Adrenal gland (tissue), 12 donors: ENCODE results near the gene PIK3CG. TPM values are rescaled to one million over a fixed set of nuclear protein-coding genes. Genes with fewer than 3 reads are reported as not detected.

Experiments
- DNase-seq, 7 donors: peaks; one replicate each; pipeline ENCODE4 v3.0.0-alpha.2; 2019 to 2020
- H3K27ac ChIP-seq, 5 donors: fragments of 200-600 bp; sonication (generic) in 4 of 5; 1 replicate in 3 of 5; 2 replicates in 2 of 5; pipeline versions ENCODE4 v1.5.1 to v1.8.0; 2016 to 2020; ENCODE audit warnings: mild to moderate bottlenecking in 1 of 5
- H3K27me3 ChIP-seq: fragments of 200-600 bp; 2 replicates; pipeline ENCODE4 v1.8.0; 2021
- H3K36me3 ChIP-seq, 2 donors: fragments of 200-600 bp; replicated peaks in 1 of 2; 1 replicate in 1 of 2; 2 replicates in 1 of 2; pipeline versions ENCODE4 v1.5.1 to v1.8.0; 2018 to 2022
- H3K4me1 ChIP-seq, 2 donors: fragments of 200-600 bp; replicated peaks in 1 of 2; 1 replicate in 1 of 2; 2 replicates in 1 of 2; pipeline versions ENCODE4 v1.5.1 to v1.8.0; 2018 to 2021
- H3K4me3 ChIP-seq, 4 donors: fragments of 200-600 bp; sonication (generic) in 3 of 4; one replicate each; pipeline ENCODE4 v1.5.1; 2016 to 2018
- H3K9me3 ChIP-seq, 3 donors: fragments of 200-600 bp; sonication (generic) in 1 of 3; replicated peaks in 1 of 3; 1 replicate in 2 of 3; 2 replicates in 1 of 3; pipeline versions ENCODE4 v1.5.1 to v1.8.0; 2016 to 2021
- CTCF ChIP-seq, 6 experiments: fragments of 450-650 bp in 4 of 6; fragments of 200-600 bp in 2 of 6; sonication (generic) in 1 of 6; IDR thresholded peaks; 1 replicate in 5 of 6; 2 replicates in 1 of 6; pipeline versions ENCODE4 v1.5.1 to v1.8.0; 2016 to 2021; ENCODE audit warnings: antibody characterized with exemption in 6 of 6, mild to moderate bottlenecking in 2 of 6, moderate library complexity in 1 of 6
- POLR2A ChIP-seq, 2 donors: fragments of 450-650 bp; IDR thresholded peaks; one replicate each; pipeline ENCODE4 v1.6.1; 2017; ENCODE audit warnings: antibody characterized with exemption in 2 of 2, mild to moderate bottlenecking in 2 of 2, moderate library complexity in 1 of 2
- WGBS, 4 donors: extraction: QIAGEN DNeasy Blood & Tissue Kit in 2 of 4; methylation state at CpG; one replicate each; pipeline versions ENCODE4 v1.1.5 to v1.1.7; 2013 to 2017; 5-methylcytosine and 5-hydroxymethylcytosine counted together
- intact Hi-C, 2 donors: fragments of 100-400 bp; cut with DNase I; formaldehyde crosslinking; loops; one replicate each; pipeline versions ENCODE4 v1.14.1 to v1.15.0; 2022 to 2023
- polyA plus RNA-seq, 3 donors: library from polyadenylated mRNA; stranded (reverse); fragments of 200-250 nt in 2 of 3; fragments of 350-450 nt in 1 of 3; fragmentation: Illumina TruSeq in 1 of 3; extraction: RNeasy Lipid Tissue Mini Kit (QIAGEN cat#74804) in 1 of 3; gene quantifications; one replicate each; pipeline ENCODE4 v1.2.3, GENCODE V29; 2013 to 2014
- total RNA-seq, 9 donors: library from RNA; depleted of rRNA in 4 of 9; stranded (reverse); fragments of >200 nt in 4 of 9; fragments of 120-200 nt in 1 of 9; fragmentation: NEBNext Ultra II Directional in 1 of 9; extraction: Animal tissue kit (Norgen Biotek cat#: 25700) in 1 of 9; gene quantifications; one replicate each; pipeline versions ENCODE4 v1.1.0 to v1.2.4, GENCODE V29; 2013 to 2023
- donor health status: healthy with polysubstance abuse.
- donor health status: Bipolar disorder and iron deficiency.
- donor health status: DM: yes; HTN: yes; CAD: no.
- donor health status: DM: no; HTN: no; CAD: no.
- donor health status: DM: no; HTN: no; CAD: no.
- donor health status: DM: yes; HTN: yes; CAD: no.

The PIK3CG gene
- total and polyA plus RNA-seq, 12 donors = 0.13 to 11.9 (median 4.1) TPM

GRCh38 chr7:106820321-106821217 is 44.5 kb upstream of the PIK3CG start:
- Histone ChIP-seq H3K36me3 (no peaks in the 10 kb centered on the region), H3K4me3 (no peak overlapping the region), H3K27me3 (no peaks in the 10 kb centered on the region), H3K4me1 (no peaks in the 10 kb centered on the region), H3K9me3 (no peaks in the 10 kb centered on the region), H3K27ac (no peak overlapping the region)
- WGBS, 4 donors = 73 to 91% (median 78%) methylated on average over 4 of the region's 4 CpGs
- DNase-seq = no peak
- no peak for TF ChIP-seq POLR2A (IDR thresholded peaks at IDR 0.05)
- TF ChIP-seq CTCF (IDR thresholded peaks at IDR 0.05) = no peak
- intact Hi-C loops = no loop called here

GRCh38 chr7:106823631-106824030 is 41.5 kb upstream of the PIK3CG start:
- no peaks in the 10 kb centered on the region for H3K36me3 ChIP-seq
- intact Hi-C loops = no loop called here
- no peak for DNase-seq
- H3K4me3 ChIP-seq = no peak overlapping the region
- TF ChIP-seq POLR2A (IDR thresholded peaks at IDR 0.05) (no peak), CTCF (IDR thresholded peaks at IDR 0.05) (no peak)
- no peaks in the 10 kb centered on the region for H3K27me3 ChIP-seq
- H3K9me3 ChIP-seq = no peaks in the 10 kb centered on the region
- no peak overlapping the region for H3K27ac ChIP-seq
- no peaks in the 10 kb centered on the region for H3K4me1 ChIP-seq

- no peaks in the 10 kb centered on the region for H3K36me3 ChIP-seq
- intact Hi-C loops = no loop called here
- no peak overlapping the region for H3K27ac ChIP-seq
- no peaks in the 10 kb centered on the region for H3K9me3 ChIP-seq
- no peak overlapping the region for H3K4me3 ChIP-seq
- WGBS, 4 donors = 90 to 96% (median 91%) methylated on average over 4 of the region's 4 CpGs
- DNase-seq = no peak
- H3K27me3 ChIP-seq = no peaks in the 10 kb centered on the region
- no peaks in the 10 kb centered on the region for H3K4me1 ChIP-seq
- TF ChIP-seq POLR2A (IDR thresholded peaks at IDR 0.05) (no peak), CTCF (IDR thresholded peaks at IDR 0.05) (no peak)
These were observed 40.6 kb upstream of the PIK3CG start for GRCh38 chr7:106824458-106824857.

GRCh38 chr7:106827626-106828025 is 37.5 kb upstream of the PIK3CG start:
- WGBS, 4 donors = 76 to 89% (median 82%) methylated on average over 2 of the region's 2 CpGs
- TF ChIP-seq CTCF (IDR thresholded peaks at IDR 0.05) (no peak), POLR2A (IDR thresholded peaks at IDR 0.05) (no peak)
- DNase-seq = no peak

More at GRCh38 chr7:106827626-106828025, 37.5 kb upstream of the PIK3CG start:
- Histone ChIP-seq H3K4me3 (no peak overlapping the region), H3K27me3 (no peaks in the 10 kb centered on the region), H3K36me3 (no peaks in the 10 kb centered on the region), H3K27ac (no peak overlapping the region), H3K9me3 (no peaks in the 10 kb centered on the region), H3K4me1 (no peaks in the 10 kb centered on the region)
- intact Hi-C loops = no loop called here
